Stimulated activated naive CD8-positive, alpha-beta T cell treated with anti-CD3 and anti-CD28 coated beads, Interleukin-15, amount 100 ng/mL, for 72 hours (primary cell): ENCODE data around the gene ADIPOR2.

Experiments
- ATAC-seq: fragments of 150-1000 bp; cut with Tn5 transposase; 2 replicates; pipeline ENCODE4 v1.10.0; 2021; ENCODE audit warnings: mild to moderate bottlenecking, moderate library complexity
- DNase-seq, 2 donors: peaks; one replicate each; pipeline ENCODE4 v3.0.0; 2021 to 2022
- H3K27ac Mint-ChIP-seq, 2 donors: one replicate each; pipeline ENCODE4 v1.8.0; 2022; ENCODE audit warnings: mild to moderate bottlenecking in 2 of 2, mixed read lengths in 2 of 2, moderate library complexity in 2 of 2
- H3K27me3 Mint-ChIP-seq: one replicate; pipeline ENCODE4 v1.8.0; 2022; ENCODE audit warnings: mixed read lengths
- H3K4me1 Mint-ChIP-seq: one replicate; pipeline ENCODE4 v1.8.0; 2022; ENCODE audit warnings: mild to moderate bottlenecking, mixed read lengths
- H3K4me3 Mint-ChIP-seq, 2 donors: one replicate each; pipeline ENCODE4 v1.8.0; 2022; ENCODE audit warnings: mild to moderate bottlenecking in 2 of 2, mixed read lengths in 2 of 2, moderate library complexity in 1 of 2
- H3K9me3 Mint-ChIP-seq, 2 donors: one replicate each; pipeline ENCODE4 v1.8.0; 2022; ENCODE audit warnings: mixed read lengths in 2 of 2

Gene ADIPOR2

GRCh38 chr12:1660304-1661187 is 30.3 kb upstream of the ADIPOR2 start:
- Mint-ChIP-seq H3K27me3 (no peaks in the 10 kb centered on the region), H3K4me1 (peaks cover 41% of the 10 kb centered on the region), H3K9me3 (no peaks in the 10 kb centered on the region), H3K4me3 (no peak overlapping the region), H3K27ac (no peak overlapping the region)
- DNase-seq (peak; percentile 8 to 34), ATAC-seq (no peak)

- Mint-ChIP-seq H3K27ac (peak overlapping the region; percentile 52 to 68), H3K4me3 (peak overlapping the region; percentile 71 to 81), H3K27me3 (no peaks in the 10 kb centered on the region), H3K4me1 (peaks cover 48% of the 10 kb centered on the region), H3K9me3 (no peaks in the 10 kb centered on the region)
- ATAC-seq: peak; percentile 95
- peak; percentile 82 to 91 for DNase-seq
These were observed 29.1 kb upstream of the ADIPOR2 start for GRCh38 chr12:1661553-1662335.

DNA sequence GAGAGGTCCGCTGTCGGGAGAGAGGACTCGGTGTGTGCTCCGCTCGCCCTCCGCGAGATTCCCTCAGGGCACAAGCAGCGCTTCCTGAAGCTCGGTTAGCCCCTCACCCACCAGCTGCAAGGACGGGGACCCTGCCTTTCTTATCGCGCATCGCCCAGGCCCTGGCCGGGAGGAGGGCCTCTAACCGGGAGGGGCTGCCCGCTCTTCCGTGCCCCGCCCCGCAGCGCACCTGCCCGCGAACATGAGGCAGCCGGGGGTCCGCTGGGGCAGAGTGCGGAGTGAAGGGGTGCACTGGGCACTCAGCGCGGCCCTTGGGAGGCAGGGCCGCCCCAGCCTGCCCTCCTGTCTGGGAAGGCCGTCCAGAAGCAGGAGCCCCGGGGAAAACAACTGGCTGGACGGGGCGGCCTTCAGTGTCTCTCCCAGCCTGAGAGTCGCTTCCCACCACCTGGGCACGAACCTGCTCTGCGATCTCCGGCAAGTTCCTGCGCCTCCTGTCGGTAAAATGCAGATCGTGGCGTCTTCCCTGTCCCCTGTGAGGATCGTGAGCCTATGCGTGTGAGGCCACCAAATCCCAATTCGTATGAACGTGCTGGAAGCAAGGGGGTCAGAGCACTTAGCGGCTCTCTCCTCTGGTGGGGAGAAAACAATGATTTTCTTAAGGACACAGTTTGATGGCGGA is 28.0 kb upstream of the ADIPOR2 start:
- Mint-ChIP-seq H3K4me3 (peak overlapping the region; percentile 75), H3K9me3 (no peaks in the 10 kb centered on the region), H3K27me3 (no peaks in the 10 kb centered on the region), H3K4me1 (peaks cover 54% of the 10 kb centered on the region), H3K27ac (peak overlapping the region; percentile 83 to 89)
- ATAC-seq (no peak), DNase-seq (no peak)

DNA sequence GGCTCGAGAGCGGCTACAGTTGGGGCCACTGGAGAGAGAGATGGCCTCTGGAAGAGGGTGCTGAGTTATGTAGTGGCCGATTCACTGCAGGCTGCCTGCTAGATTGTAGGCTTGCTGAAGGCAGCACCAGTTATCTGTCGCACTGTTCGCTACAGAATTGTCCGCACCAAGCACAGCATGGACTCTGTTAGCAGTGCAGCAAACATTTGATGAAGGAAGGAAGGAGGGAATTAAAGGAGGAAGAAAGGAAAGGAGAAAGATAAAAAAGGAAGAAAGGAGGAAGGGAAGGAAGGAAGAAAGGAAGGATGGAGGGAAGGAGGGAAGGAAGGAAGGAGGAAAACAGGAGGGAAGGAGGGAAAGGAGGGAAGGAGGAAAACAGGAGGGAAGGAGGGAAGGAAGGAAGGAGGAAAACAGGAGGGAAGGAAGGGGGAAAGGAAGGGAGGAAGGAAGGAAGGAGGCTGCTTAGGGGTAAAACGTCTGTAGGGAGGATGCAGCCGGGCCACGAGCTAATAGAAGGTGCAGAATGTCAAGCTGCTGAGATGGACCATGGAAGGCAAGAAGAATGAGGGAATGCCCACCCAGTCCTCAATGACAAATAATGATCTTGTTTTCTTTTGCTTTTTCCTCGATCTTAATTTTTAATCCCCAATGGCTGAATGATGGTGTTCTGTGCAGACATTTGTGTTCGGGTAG is 27.3 kb upstream of the ADIPOR2 start:
- Mint-ChIP-seq H3K4me3 (peak overlapping the region; percentile 14 to 75), H3K9me3 (no peaks in the 10 kb centered on the region), H3K27ac (peak overlapping the region in 1 of 2 donors; percentile 54), H3K4me1 (peaks cover 58% of the 10 kb centered on the region), H3K27me3 (no peaks in the 10 kb centered on the region)
- no peak for ATAC-seq
- no peak for DNase-seq

- no peak for DNase-seq
- Mint-ChIP-seq H3K4me1 (peaks cover 66% of the 10 kb centered on the region), H3K27ac (no peak overlapping the region), H3K27me3 (no peaks in the 10 kb centered on the region), H3K4me3 (no peak overlapping the region), H3K9me3 (no peaks in the 10 kb centered on the region)
- ATAC-seq: no peak
These were observed 25.5 kb upstream of the ADIPOR2 start for GRCh38 chr12:1665366-1665765.

DNA sequence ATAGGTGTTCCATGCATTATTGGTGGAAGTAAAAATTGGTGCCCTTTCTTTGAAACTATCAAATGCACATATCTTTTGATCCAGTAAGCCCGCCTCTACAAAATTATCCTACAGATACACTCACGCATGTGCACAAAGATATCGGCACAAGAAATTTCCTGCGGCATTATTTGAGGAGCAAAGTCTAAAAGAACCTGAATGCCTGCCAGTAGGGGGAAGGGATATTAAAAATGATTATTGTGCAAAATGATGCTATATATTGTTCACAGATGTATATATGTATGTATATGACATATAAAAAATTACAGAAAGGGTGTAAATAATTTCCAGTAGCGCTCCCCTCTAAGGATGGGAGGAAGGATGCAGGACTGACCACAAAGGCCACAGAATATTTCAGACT is 24.7 kb upstream of the ADIPOR2 start:
- Mint-ChIP-seq H3K4me1 (peaks cover 67% of the 10 kb centered on the region), H3K27ac (no peak overlapping the region), H3K9me3 (no peaks in the 10 kb centered on the region), H3K4me3 (no peak overlapping the region), H3K27me3 (no peaks in the 10 kb centered on the region)
- DNase-seq: no peak
- ATAC-seq: no peak

GRCh38 chr12:1666685-1667162 is 24.1 kb upstream of the ADIPOR2 start:
- peak overlapping the region in 1 of 2 donors; percentile 1 for H3K4me3 Mint-ChIP-seq

GRCh38 chr12:1668833-1669543 is 21.9 kb upstream of the ADIPOR2 start:
- Mint-ChIP-seq H3K27me3 (no peaks in the 10 kb centered on the region), H3K9me3 (no peaks in the 10 kb centered on the region), H3K4me3 (peak overlapping the region in 1 of 2 donors; percentile 43), H3K4me1 (peaks cover 43% of the 10 kb centered on the region), H3K27ac (peak overlapping the region; percentile 8 to 74)
- DNase-seq (no peak), ATAC-seq (no peak)

More at GRCh38 chr12:1666685-1667162, 24.1 kb upstream of the ADIPOR2 start:
- H3K9me3 Mint-ChIP-seq: no peaks in the 10 kb centered on the region
- ATAC-seq (no peak), DNase-seq (no peak)
- H3K27me3 Mint-ChIP-seq: no peaks in the 10 kb centered on the region
- peaks cover 62% of the 10 kb centered on the region for H3K4me1 Mint-ChIP-seq
- H3K27ac Mint-ChIP-seq: peak overlapping the region; percentile 4 to 21

DNA sequence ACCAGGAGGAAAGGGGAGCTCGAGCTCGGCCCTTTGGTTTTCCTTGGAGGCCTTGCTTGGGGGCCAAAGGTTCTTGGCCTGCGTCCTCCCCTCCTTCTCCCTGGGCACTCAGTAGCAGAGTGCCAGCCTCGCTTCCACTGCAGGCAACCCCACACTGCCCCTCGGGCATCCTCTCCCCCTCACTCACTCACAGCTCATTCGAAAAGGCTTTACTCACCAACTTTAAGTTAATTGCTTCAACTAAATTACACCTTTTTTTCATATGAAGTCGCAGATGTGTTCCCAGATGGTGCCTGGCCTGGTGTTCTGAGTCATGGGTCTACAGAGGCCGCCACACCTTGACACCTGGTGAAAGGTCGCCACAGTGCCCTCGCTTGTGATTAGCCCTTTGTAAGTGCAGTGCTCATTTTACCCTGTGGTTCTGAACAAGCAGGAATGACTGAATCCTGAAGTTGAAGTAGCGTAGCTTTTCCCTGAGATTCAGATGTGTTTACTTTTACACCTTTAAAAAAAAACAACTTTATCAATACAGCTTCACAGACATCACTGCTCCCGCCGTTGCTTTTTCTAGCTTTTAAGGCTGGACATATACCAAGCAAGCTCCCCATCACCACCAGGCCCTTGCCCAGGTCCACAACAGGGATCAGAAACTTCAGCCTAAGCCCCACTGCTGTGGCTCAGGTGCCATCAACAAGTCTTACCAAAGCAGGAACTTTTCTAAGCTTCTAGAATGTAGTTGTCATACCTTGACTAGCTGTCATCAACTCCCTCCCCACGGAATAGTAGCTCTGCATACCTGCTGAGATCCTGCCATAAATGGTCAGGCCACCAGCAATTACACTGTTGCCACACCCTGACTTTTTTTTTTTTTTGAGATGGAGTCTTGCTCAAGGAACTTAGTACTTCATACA is 20.3 kb upstream of the ADIPOR2 start:
- no peaks in the 10 kb centered on the region for H3K27me3 Mint-ChIP-seq
- no peak for DNase-seq
- ATAC-seq: no peak
- no peaks in the 10 kb centered on the region for H3K9me3 Mint-ChIP-seq
- H3K4me1 Mint-ChIP-seq: peaks cover 33% of the 10 kb centered on the region
- H3K4me3 Mint-ChIP-seq: no peak overlapping the region
- no peak overlapping the region for H3K27ac Mint-ChIP-seq

DNA sequence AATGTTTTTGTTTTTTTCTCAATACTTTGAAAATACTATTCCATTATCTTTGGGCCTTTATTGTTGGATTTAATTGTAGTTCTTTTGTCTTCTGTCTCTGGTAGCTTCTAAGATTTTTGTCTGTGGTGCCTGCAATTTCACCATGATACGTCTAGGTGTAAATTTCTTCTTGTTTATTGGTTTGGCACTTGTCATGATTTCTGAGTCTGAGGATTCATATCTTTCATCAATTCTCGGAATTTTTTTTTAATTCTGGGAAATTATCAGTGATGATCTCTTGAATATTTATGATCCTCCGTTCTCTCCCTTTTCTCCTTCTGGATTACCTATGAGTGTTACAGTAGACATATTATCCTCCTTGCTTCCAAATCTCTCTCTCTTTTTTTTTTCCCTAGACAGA is 14.8 kb upstream of the ADIPOR2 start:
- H3K4me1 Mint-ChIP-seq: no peaks in the 10 kb centered on the region

GRCh38 chr12:1680804-1681492 is 9.9 kb upstream of the ADIPOR2 start:
- no peak for DNase-seq
- Mint-ChIP-seq H3K4me1 (no peaks in the 10 kb centered on the region), H3K4me3 (no peak overlapping the region), H3K27me3 (no peaks in the 10 kb centered on the region), H3K9me3 (no peaks in the 10 kb centered on the region), H3K27ac (no peak overlapping the region)
- no peak for ATAC-seq

More for the DNA sequence above, 14.8 kb upstream of the ADIPOR2 start:
- Mint-ChIP-seq H3K27me3 (no peaks in the 10 kb centered on the region), H3K9me3 (no peaks in the 10 kb centered on the region), H3K4me3 (no peak overlapping the region), H3K27ac (no peak overlapping the region)
- no peak for DNase-seq
- no peak for ATAC-seq

- no peaks in the 10 kb centered on the region for H3K9me3 Mint-ChIP-seq
- no peaks in the 10 kb centered on the region for H3K27me3 Mint-ChIP-seq
- no peak overlapping the region for H3K27ac Mint-ChIP-seq
- no peak overlapping the region for H3K4me3 Mint-ChIP-seq
- no peak for ATAC-seq
- no peak for DNase-seq
- no peaks in the 10 kb centered on the region for H3K4me1 Mint-ChIP-seq
These were observed 9.4 kb upstream of the ADIPOR2 start for GRCh38 chr12:1681493-1681807.

DNA sequence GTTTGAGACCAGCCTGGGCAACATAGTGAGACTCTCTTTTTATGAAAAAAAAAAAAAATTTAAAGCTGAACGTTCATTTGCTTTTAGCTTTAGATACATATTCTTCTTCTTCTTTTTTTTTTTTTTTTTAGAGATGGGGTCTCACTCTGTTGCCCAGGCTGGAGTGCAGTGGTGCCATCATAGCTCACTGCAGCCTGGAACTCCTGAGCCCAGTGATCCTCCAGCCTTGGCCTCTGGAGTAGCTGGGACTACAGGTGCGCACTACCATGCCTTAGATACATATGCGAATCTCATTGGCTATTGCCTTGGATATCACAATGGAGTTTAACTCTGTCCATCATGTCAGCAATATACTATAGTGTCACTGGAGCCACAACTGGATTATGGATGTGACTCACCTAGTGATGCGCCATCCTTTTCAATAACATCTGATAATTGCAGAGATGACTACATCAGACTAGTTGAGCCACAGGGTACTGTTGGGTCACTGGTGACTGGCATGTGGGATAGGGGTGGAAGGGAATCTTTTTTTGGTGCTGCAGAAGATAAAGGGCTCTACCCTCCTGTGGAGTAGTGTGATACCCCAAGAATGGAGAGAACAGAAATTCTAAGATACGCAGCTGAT is 2.7 kb upstream of the ADIPOR2 start:
- Mint-ChIP-seq H3K27ac (no peak overlapping the region), H3K4me1 (peaks cover 40% of the 10 kb centered on the region), H3K4me3 (no peak overlapping the region), H3K9me3 (no peaks in the 10 kb centered on the region), H3K27me3 (no peaks in the 10 kb centered on the region)
- DNase-seq (no peak), ATAC-seq (no peak)
